Measurements from ENCODE around the gene CAPN13. TPM values are rescaled to one million over a fixed set of nuclear protein-coding genes. Genes with fewer than 3 reads are reported as not detected.

The CAPN13 gene
- total and polyA plus RNA-seq, 2 of the 4 experiments (the other 2 are of a cell fraction), result not detected

GRCh38 chr2:30680121-30680520 lies 127.1 kb downstream of the CAPN13 start:
- TF ChIP-seq MAFK (IDR thresholded peaks at IDR 0.05; ENCODE audit: low read depth, low read length), result no peak
- no peak for TF ChIP-seq ELK1 (IDR thresholded peaks at IDR 0.05; ENCODE audit: borderline replicate concordance, low read depth, low read length)
- no peak for TF ChIP-seq CEBPB (IDR thresholded peaks at IDR 0.05; ENCODE audit: low read depth, low read length)
- TF ChIP-seq FOS (IDR thresholded peaks at IDR 0.05; ENCODE audit: low read depth, low read length), result no peak
- no peak for TF ChIP-seq POLR2A (IDR thresholded peaks at IDR 0.05; ENCODE audit: low read depth, low read length)
- TF ChIP-seq RAD21 (IDR thresholded peaks at IDR 0.05; ENCODE audit: low read length), result no peak
- no peak for TF ChIP-seq RFX5 (IDR thresholded peaks at IDR 0.05; ENCODE audit: low read depth, low read length)
- TF ChIP-seq SMC3 (IDR thresholded peaks at IDR 0.05; ENCODE audit: low read depth, low read length), result no peak
- TF ChIP-seq CTCF (conservative IDR thresholded peaks at IDR 0.05; ENCODE audit: low read depth, low read length), result no peak
- no peak for TF ChIP-seq RCOR1 (IDR thresholded peaks at IDR 0.05; ENCODE audit: insufficient replicate concordance, low read length)
- no peak for TF ChIP-seq CHD1 (IDR thresholded peaks at IDR 0.05; ENCODE audit: low read depth, low read length)
- TF ChIP-seq MAZ (IDR thresholded peaks at IDR 0.05; ENCODE audit: borderline replicate concordance, low read depth, low read length), result no peak
- no peak for TF ChIP-seq MXI1 (IDR thresholded peaks at IDR 0.05; ENCODE audit: borderline replicate concordance, low read depth, low read length)
- TF ChIP-seq, protein P1, sequence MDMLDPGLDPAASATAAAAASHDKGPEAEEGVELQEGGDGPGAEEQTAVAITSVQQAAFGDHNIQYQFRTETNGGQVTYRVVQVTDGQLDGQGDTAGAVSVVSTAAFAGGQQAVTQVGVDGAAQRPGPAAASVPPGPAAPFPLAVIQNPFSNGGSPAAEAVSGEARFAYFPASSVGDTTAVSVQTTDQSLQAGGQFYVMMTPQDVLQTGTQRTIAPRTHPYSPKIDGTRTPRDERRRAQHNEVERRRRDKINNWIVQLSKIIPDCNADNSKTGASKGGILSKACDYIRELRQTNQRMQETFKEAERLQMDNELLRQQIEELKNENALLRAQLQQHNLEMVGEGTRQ (IDR thresholded peaks at IDR 0.05; ENCODE audit: low read depth, low read length), result no peak
- no peak for TF ChIP-seq BHLHE40 (IDR thresholded peaks at IDR 0.05; ENCODE audit: low read depth, low read length)
- TF ChIP-seq NFE2L2 (IDR thresholded peaks at IDR 0.05; ENCODE audit: low read depth, low read length), result no peak
- Histone ChIP-seq H3K23ac (ENCODE audit: low read depth, low read length) (no peak overlapping the region), H3K36me3 (ENCODE audit: control insufficient read depth, insufficient read depth, low read length) (no peaks in the 10 kb centered on the region), H4K20me1 (ENCODE audit: insufficient read depth, low read length) (no peaks in the 10 kb centered on the region), H3K18ac (ENCODE audit: low read depth, low read length) (no peak overlapping the region), H3K4me3 (ENCODE audit: insufficient read depth, low read depth, low read length) (no peak overlapping the region), H4K91ac (ENCODE audit: insufficient read depth, low read depth, low read length) (no peak overlapping the region), H3K9ac (ENCODE audit: low read depth, low read length) (no peak overlapping the region), H3K27ac (ENCODE audit: insufficient read depth, low read length) (no peak overlapping the region), H2BK5ac (ENCODE audit: low read depth, low read length, poor library complexity, severe bottlenecking) (no peak overlapping the region), H3K79me1 (ENCODE audit: low read depth in 1 of 2, low read length in 2 of 2) (no peaks in the 10 kb centered on the region), H4K8ac (ENCODE audit: low read depth in 2 of 2, low read length in 2 of 2) (no peak overlapping the region), H3K4ac (ENCODE audit: low read depth, low read length) (no peak overlapping the region), H3K4me1 (ENCODE audit: control insufficient read depth, insufficient read depth, low read length) (no peaks in the 10 kb centered on the region), H2BK20ac (ENCODE audit: low read depth, low read length) (no peak overlapping the region), H3K9me1 (ENCODE audit: insufficient read depth, low read length) (peaks cover 3% of the 10 kb centered on the region; the same call in 1 of the 2 replicates), H2BK120ac (ENCODE audit: low read depth, low read length) (no peak overlapping the region), H2BK15ac (ENCODE audit: low read depth, low read length) (no peak overlapping the region), H3K9me3 (ENCODE audit: control insufficient read depth, insufficient read depth, low read length) (no peaks in the 10 kb centered on the region), H3K56ac (ENCODE audit: extremely low read depth, insufficient read depth, low read length) (no peak overlapping the region), H2AK5ac (ENCODE audit: low read depth, low read length) (no peak overlapping the region), H3K27me3 (ENCODE audit: control insufficient read depth, insufficient read depth, low read length) (no peaks in the 10 kb centered on the region), H2AK9ac (replicated peaks; ENCODE audit: low read depth, low read length, poor library complexity) (no peak overlapping the region), H3K14ac (replicated peaks; ENCODE audit: low read depth, low read length) (no peak overlapping the region), H3K4me2 (ENCODE audit: low read depth, low read length) (no peak overlapping the region), H4K5ac (ENCODE audit: low read depth, low read length) (no peak overlapping the region), H2AFZ (replicated peaks; ENCODE audit: low read length, poor library complexity) (no peak overlapping the region)
- WGBS, 2 experiments (ENCODE audit: extremely low coverage in 2 of 2, insufficient read length in 1 of 2), result no CpG with 5 or more reads among the region's 3 CpGs
- intact Hi-C loops (cut with micrococcal nuclease), result no loop called here
- ChIA-PET CTCF (no interaction called here), POLR2A (ENCODE audit: unreplicated experiment) (no interaction called here)
- ATAC-seq (ENCODE audit: low read depth) (no peak), DNase-seq (no peak)
- dilution Hi-C loops (cut with HindIII; ENCODE audit: low sequenced_read_pairs, unreplicated experiment), result no loop called here
- no TSS peak for BruUV-seq (replicated peaks)
- in situ Hi-C loops (cut with MboI; ENCODE audit: low sequenced_read_pairs), result no loop called here
